ENCODE data around the gene COL5A1. TPM values are rescaled to one million over a fixed set of nuclear protein-coding genes. Genes with fewer than 3 reads are reported as not detected.
A peak's percentile ranks its signal among the peaks of the same experiment; 100 is the strongest.
"Not testable (repeated sequence)": the region's sequence is repeated elsewhere in the genome, so short reads cannot be mapped to it uniquely, and the experiment has no call there.

COL5A1 gene
- total RNA-seq, 1 donor from 2014 or later, result 42.6 TPM

DNA sequence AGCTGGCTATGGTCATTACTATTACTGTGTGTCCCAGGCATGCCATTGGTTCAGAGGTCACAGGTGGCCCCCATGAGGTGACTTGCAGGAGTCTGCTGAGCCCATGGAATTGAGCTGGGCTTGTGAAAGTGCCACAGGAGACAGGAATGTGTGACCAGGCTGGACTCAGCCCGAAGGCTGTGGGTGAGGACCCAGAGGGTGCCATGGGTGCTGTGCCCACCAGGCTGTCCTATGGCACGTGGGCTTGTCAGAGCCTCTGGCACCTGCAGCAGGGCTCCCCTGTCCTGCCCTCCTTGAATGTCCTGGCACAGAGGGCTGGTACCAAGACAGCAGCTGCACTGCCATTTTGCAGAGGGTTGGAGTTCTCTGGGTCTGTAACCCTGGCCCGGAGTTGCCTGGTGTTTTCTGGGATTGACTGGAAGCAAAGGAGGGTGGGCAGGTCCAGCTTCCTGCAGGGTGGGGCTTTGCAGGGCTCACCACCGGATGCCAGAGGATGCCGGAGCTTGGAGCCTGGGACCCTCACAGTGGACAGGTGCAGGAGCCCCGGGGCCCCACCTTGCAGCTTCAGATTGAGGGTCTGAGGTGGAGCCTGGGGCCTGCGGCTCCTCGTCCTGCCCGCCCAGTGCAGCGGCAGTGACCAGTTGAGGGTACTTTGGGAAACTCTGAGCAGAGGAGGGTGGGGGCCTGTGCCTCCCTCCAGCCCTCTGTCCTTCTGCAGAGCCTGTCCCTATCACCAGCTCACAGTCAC lies 14.2 kb downstream of the COL5A1 start:
- DNase-seq (ENCODE audit: low spot score), result no peak

DNA sequence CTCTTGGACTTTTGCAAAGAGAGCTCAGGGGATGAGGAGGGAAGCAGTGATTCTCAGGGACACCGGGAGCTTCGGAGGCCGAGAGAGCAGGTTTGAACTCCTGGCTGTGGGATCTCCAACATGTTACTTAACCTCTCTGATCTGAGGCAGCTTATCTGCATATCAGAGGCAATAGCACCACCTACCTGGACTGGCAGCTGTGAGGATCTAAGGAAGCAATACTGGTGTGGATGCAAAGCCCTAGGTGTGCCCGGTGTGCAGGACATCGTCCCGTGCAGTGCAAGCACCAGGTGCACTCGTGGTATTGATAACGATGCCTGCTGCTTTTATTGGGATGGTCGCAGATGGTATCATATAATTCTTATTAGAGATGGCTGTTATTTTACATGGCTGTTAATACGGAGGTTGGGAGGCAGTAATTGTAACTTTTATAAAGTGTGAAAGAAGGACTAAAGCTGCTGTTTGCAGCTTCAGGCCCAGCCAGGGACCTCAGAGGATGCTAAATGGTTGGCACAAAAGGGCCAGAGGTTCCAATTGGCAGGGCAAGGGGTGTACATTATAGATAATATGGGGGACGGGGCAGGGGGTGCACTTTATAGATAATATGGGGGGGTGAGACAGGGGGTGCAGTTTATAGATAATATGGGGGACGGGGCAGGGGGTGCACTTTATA lies 14.9 kb downstream of the COL5A1 start:
- no peak for DNase-seq (ENCODE audit: low spot score)

DNA sequence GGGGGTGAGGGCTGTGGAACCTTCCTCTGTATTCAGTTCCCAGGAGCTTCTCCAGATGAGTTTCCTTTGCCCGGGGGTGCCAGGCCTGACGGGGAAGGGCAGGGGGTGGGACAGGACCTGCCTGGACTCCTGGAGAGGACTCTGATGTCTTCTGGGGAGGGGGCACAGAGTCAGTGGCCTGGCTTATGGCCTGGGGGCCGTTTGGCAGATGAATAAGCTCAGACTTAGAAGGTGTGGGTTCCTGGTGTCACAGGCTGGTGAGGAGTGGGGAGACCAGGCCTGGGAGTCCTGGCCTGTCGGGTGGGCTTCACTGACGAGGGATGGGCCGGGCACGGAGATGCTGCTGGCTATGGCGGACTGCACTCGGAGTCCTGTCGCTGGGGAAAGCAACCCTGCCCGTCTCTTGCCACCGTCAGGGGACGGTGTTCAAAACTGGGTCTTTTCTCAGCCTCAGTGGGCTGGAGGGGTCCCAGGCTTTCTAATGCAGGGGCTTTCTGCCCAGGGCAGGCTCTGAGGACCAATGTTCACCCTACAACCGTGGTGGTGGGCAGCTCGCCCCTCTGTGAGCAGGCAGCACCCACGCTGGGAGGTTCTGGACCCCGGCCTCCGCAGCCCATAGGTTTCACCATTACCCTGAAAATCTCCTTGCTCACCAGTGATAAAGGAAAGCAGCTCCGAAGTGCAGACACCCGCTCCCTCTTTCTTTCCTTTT lies 16.2 kb downstream of the COL5A1 start:
- DNase-seq (ENCODE audit: low spot score), result no peak

DNA sequence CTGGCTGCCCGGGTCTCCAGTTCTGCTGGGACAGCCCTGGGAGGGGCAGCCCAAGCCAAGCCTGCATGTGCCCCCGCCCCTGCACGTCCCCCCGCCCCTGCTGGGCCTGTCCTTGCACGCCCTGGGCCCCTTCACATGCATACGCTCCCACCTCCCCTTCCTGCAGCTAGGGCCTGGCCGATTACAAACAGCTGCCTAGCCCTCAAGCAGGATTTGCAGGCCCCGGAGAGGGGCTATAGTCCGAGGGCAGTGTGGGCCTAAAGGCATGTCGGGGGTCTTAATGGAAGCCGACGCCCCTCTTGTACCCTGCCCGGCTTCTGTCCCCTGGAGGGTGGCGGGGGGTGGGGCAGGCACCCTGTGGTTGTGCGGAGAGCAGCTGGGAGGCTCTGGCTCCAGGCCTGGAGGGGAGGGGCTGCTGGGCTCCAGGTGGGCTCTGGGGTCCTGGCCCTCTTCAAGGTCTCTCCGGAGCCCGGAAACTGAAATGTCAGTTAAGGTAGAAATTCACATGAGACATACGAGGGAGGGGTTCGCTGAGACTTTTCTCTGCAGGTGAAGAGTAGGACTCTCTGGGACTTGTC lies 16.9 kb downstream of the COL5A1 start:
- no peak for DNase-seq (ENCODE audit: low spot score)

DNA sequence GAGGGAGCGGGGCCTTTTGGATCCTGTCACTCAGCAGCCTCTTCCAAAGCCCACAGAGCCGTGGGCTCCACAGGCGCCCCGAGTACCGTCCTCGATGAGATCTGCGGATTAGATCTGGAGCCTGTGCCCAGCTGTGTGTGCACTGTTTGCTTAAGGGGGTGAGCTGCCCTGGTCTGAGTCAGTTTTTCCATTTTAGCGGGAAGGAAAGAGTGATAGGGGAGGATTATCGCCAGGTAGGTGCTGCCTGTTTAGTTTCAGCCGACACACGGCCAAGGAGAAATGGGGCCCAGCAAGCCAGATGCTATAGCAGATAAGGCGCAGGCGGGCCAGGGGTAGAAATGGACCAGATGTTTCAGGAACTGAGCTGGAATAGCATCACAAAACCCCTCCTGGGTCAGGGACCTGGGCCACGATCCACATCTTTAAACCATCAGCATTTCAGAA lies 18.1 kb downstream of the COL5A1 start:
- no peak for DNase-seq (ENCODE audit: low spot score)

DNA sequence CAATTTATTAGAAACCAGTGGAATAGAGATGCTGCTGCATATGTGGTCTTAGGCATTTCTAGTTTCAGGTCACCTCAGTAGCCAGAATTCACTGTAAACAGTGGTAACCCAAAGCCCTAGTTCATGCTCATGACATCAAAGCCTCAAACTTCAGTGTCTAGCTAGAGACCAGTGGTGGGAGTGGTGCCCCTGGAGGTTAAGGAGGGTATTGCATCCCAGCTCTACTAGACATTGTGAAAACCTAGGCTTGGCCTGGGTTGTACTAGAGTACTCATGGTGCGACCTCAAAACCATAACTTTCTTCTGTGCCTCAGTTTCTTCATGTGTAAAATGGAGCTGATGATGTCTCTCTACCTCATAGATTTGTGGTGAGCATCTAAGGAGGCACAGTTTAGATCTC lies 18.8 kb downstream of the COL5A1 start:
- DNase-seq (ENCODE audit: low spot score), result no peak

DNA sequence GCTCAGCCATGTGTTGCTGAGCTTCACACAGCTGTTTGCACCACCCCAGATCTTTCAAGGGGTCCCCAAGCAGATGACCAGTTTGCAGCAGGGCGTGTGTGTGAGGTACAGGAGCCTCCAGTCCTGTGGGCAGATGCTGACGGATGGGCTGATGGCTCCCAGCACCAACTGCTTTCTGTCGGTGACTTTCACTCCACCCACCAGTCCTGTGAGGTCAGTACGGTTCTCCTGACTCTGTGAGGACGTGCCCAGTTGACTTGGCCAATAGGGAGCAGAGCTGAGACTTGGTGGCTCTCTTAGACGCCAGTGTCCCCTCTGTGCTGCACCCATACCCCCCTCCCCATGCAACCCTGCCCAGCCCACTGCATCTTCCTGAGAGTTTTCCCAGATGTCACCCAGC lies 19.7 kb downstream of the COL5A1 start:
- DNase-seq (ENCODE audit: low spot score), result no peak

DNA sequence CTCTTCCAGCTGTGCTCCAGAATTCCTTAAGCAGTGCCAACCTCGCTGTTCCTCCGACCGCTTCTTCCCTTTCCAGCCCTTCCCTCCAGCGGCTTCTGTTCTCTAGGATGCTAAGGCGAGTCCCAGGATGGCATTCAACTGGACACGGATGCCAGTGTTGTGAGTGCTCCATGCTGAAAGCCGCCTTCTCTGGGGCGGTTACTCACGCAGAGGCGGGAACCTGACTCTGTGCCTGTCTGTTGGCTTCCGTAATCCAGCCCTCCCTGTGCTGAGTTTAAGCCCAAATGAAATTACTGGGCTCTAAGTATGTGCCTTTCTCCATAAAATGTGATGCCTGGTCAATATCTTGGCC lies 20.2 kb downstream of the COL5A1 start:
- peak; percentile 34 for DNase-seq (ENCODE audit: low spot score)

DNA sequence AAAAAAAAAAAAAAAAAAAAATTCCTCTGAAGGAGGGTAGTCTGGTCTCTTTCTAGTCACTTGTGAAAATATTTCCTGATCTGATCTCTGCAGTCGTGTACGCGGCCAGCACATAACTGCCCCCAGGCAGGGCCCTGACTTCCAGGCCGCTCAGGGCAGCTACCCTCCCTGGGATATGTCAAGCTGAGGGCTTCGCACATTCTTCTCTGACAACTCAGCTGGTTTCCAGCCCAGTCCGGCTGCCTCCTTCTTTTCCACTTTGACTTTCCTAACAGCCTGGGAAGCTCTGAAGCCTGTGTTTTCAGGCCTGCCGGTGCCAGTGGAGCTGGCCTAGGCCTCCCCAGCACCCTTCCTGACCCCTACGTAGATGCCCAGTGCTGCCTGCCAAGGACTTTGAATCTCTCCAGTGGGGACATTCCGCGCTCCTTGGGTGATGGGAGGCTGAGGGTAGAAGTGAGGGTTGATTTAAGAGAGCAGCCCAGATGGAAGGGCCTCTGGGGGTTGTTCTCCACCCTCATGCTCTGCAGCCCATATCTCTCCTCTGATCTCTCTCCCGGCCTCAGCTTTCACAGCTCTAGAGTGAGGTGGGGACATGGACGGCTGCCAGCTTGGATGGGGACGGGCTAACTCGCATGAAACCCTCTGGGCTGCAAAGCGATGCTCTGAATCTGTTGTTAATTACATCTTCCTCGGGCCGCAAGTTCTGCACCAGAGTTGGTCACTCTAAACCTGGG lies 20.7 kb downstream of the COL5A1 start:
- DNase-seq (ENCODE audit: low spot score), result peak; percentile 75

DNA sequence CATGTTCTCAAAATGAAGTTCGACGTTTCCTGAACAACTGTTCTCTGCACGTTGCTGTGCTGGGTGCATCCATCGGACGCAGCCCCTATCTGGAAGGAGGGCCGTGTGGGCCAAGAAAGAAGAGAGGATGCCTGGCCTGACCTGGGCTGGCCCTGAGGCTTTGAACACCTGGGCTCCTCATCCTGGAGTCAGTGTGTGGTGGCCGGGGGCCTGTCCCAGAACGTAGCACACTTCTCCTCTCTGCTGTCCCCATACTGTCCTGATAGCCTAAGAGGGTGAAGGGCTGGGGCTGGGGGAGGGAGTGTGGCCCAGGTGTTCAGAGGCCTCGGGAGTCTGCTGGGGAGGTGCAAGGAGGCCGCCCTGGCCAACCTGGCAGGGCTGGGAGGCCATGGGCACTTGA lies 21.5 kb downstream of the COL5A1 start:
- DNase-seq (ENCODE audit: low spot score), result no peak

DNA sequence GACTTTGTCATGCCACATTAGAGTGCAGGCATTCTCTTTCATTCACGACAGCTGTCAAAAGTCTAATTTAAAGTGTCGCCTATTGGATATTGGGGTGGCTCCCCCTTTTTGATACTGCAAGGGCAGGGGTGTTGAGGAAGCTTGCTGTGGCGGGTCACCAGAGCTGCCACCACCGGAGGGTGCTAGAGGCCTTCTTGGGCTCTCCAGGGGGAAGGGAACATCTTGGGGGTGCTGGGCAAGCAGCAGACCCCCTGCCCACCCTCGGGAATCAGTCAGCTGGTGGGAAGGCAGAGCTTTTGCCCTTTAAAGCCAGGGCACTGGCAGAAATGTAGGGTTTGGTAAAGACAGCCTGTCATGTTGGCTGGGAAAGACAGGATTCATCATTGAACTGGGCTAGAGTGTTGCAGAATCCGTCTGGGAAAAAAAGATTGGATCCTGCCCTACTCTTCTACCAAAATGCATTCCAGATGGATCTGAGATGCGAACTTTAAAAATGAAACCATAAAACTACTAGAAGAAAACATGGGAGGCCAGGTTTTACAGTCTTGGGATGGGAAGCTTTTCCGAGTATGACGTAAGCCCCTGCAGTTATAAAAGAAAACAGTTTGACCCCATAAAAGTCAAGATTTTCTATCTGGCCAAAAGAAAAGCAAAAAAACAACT lies 22.3 kb downstream of the COL5A1 start:
- DNase-seq (ENCODE audit: low spot score), result no peak

DNA sequence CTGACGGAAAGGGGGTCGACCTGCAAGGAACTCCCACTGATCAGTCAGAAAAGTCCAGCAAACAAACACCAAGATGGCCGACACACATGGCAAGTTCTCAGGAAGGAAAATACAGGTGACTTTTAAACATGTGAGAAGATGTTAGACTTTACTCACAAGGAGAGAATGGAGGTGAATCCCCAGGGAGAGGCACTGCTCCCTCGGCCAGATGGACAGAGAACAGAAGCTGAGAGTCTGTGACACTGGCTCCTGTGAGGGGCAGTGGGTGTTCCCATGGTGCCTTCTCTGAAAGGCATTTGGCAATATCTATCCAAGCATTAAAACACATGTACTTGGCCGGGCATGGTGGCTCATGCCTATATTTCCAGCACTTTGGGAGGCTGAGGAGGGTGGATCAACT lies 22.8 kb downstream of the COL5A1 start:
- DNase-seq (ENCODE audit: low spot score), result no peak

DNA sequence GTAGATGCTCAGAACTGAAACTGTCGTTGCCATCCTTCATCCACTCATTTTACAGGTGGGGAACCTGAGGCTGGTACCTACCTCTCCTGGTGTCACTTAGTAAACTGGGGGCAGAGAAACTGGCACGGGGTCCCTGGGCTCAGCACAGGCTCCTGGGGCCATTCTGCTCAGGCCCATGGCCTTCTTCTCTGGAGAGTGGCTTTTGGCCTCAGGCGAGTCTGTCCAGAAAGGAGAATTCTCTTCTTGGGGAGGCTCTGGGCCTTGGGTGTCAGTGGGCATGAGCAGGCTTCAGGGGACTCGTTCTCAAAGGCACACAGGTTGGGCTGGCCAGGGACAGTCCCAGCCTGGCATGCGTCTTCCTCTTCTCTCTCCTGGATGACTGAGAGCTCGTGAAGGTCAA lies 24.6 kb downstream of the COL5A1 start:
- no peak for DNase-seq (ENCODE audit: low spot score)

DNA sequence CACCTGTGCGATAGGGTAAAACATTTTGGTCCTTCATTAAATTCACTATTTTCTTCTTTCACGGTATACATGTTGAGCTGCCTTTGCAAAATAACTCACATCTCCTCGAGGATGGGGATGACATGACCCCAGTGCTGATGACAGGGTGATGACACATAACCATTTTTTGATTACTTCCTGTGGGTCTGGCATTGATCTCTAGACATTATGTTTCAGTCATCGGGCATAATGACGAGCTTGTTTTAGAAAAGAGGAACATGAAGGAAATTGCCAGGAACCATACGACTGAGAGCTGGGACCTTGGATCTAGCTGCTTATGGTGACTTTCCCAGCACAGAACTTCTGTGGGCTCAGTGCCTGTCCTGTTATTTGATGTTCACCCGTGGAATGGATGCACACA lies 25.2 kb downstream of the COL5A1 start:
- DNase-seq (ENCODE audit: low spot score), result no peak

DNA sequence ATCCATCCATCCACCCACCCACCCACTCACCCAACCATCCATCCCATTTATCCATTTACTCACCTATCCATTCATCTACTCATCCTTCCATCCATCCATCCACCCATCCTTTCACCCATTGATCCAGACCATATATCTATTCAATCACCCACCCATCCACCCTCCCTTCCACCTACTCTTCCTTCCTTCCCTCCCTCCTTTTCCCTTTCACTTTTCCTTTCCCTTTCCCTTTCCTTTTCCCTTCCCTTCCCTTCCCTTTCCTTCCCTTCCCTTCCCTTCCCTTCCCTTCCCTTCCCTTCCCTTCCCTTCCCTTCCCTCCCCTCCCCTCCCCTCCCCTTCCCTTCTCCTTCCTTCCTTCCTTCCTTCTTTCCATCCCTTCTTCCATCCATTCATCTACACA lies 27.4 kb downstream of the COL5A1 start:
- DNase-seq (ENCODE audit: low spot score), result not testable (repeated sequence)

DNA sequence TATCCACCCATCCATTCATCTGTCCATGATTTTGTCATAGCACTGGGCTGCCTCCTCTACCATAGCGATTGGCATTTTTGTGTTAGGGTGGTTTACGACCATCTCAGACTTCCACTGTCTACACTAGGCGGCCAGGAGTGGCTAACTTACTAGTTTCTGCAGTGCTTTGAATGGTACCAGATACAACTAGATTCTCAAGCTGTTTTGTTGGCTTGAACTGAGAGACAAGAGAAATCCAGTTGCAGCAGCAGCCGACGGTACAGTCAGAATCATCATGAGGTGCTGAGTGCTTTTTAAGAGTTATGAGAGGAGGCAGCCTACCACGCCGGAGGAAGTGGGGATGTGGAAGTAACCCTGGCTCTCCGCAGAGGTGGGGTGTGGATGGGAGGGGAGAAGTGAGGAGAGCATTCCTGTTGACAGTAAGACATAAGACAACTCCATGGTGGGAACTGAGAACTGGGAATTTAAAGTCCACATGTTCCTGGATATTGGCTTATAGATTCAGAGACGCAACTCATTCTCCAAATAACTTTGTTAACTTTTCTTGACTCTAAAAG lies 27.9 kb downstream of the COL5A1 start:
- DNase-seq (ENCODE audit: low spot score), result no peak

DNA sequence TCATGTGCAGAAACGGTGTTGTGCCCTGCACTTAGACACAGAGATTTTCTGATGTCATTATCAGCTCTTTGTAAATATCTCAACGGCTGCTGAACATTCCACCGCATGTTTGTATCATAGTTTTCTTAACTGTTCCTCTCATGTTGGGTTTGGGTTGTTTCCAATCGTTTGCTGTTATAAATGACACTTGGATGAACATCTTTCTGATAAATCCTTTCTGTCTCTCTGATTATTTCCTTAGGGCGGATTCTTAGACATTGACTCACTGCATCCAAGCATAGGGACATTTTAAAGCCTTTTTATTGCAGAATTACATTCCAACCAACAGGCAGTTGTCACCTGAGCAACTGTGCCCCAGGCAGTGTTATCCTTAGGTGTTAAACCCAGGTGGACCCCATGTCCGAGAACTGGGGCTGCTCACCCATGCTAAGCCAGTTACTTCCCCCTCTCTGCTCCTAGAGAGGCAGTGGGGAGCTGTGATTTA lies 28.5 kb downstream of the COL5A1 start:
- no peak for DNase-seq (ENCODE audit: low spot score)

DNA sequence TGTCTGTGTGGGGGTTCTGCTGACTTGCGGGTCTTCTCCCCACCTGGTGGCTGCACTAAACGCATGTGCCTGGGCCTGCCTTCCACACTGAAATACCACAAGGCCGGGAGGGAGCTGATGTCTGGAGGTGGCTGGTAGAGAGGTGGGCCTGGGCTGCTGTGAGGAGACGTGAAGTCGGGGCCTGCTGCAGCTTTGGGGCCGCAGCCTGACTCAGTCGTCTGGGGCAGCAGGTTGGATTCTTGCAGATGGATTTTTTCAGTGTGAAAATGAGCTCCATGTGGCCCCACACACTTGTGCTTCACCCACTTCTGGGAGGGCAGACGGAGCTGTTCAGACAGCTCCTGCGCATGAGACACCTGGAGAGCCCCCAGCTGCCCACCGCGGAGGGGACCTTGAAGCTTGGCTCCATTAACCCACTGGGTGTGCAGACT lies 29.3 kb downstream of the COL5A1 start:
- no peak for DNase-seq (ENCODE audit: low spot score)

DNA sequence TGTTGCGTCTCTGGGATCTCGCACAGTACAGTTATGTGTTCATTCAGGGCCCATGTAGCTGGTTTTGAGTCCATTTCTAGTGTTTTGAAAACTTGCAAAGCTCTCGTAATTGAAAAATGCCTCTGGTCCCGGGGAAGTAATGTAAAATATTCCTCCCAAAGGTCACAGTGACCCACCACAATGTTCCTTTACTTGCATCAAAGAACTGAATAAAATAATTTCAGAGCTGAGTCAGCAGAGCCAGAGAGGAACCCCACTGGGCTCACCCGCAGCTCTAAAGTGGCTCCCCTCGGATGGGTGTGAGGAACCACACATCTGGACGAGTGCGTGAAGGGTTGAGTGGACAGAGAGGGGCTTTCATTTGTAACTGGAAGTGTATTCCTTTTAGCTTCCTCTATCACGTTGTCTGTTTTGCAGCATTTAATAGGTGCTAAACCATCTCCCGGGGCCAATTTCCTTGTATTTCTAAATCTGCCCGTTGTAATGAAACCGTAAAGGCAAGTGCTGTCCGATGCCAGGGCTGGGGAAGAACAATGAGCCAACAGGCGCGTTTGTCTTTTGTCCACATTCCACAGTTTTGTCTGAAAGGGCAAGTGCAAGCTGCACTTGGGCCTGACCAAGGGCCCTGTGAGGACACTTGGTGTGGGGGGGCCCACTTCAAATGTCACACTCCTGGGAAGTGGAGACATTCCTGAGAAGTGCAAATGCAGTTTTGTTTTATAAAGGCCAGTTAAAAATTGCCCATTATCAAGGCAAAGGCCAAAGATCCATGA lies 29.9 kb downstream of the COL5A1 start:
- DNase-seq (ENCODE audit: low spot score), result no peak

DNA sequence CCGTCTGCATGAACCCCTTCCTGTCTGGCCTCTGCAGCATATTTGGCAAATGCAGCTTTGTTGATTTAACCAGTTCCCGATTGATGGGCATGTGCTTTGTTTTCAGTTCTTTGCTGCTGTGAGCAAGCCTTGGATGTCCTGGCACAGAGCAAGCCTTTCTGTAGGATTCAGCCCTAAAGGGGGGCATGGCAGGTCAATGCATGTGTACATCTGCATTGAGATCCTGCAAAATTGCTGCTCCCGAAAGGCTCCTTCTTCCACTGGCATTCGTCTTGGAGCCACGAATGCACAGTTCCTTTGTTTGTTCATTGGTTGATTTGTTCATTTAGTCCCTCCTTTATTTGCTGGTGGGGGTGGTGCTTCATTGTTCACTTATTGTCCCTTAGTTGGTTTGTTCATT lies 34.8 kb downstream of the COL5A1 start:
- DNase-seq (ENCODE audit: low spot score), result no peak

Data from mucosa of gallbladder (tissue), 1 donor.